Islet of Langerhans (tissue), 1 donor: ENCODE results near the gene THAP9.

Source experiments
- FAIRE-seq: peaks from one replicate; lab custom pipeline; 2011; peaks lifted over from hg19 to GRCh38; lab: Jason Lieb, UNC

THAP9 gene

DNA sequence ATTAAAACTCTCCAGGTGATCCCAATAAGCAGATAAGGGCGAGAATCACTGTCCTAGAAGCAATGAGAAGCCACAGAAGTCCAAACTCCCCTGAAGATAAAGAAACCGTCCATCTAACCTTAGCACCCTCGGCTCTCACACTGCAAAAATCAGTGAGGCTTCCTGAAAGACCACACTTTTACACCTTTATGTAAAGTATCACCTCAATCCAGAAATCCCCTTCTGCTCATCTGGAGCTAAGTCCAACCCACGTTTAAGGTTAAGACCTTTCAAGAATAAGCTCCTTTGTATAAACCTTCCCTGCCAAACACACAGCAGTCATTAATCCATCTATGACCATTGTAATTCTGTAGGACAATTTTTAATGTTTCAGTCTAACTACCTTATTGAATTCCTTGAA lies 68.4 kb downstream of the THAP9 start:
- FAIRE-seq, result no peak

DNA sequence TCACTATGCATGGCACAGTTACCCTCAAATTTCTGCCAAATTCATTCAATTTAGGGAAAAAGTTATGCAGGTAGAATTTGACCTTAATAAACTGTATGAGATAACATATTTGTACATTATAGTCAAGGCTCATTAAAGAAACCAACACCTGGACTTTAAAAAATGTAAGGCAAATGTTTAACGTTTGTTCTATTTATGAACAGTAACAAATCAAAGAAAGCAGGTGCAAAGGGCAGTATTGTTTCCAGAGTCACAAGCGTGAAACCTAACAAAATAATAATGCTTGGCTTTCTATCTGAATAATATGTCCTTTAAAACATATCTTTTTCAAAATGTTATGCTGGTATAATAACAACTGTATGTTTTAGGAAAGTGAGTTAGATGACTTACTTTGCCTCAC lies 68.9 kb downstream of the THAP9 start:
- no peak for FAIRE-seq
